ENCODE results near the gene RPL28. TPM values are rescaled to one million over a fixed set of nuclear protein-coding genes. Genes with fewer than 3 reads are reported as not detected.

Gene RPL28
- total and polyA plus RNA-seq, 10 of the 15 experiments (the other 5 are each of a cell fraction or from before 2014, with no cell fraction given) = 260 to 3,542 (median 891) TPM

- BruUV-seq (replicated peaks) = TSS peak; percentile 68
- SMC1A ChIA-PET (ENCODE audit: uncharacterized antibody, unreplicated experiment) = no interaction called here
- RAD21 ChIA-PET (ENCODE audit: unreplicated experiment) = no interaction called here
- intact Hi-C loops (cut with micrococcal nuclease; ENCODE audit: unreplicated experiment) = no loop called here
- TF ChIP-seq NKRF (conservative IDR thresholded peaks at IDR 0.05) (0 out of 2 replicates have a peak, but pooled peaks have one; percentile 5), POLR2AphosphoS2 (IDR thresholded peaks at IDR 0.05; ENCODE audit: low read depth, low read length) (no peak), ASH2L (IDR thresholded peaks at IDR 0.05; ENCODE audit: borderline replicate concordance, low read depth) (no peak)
- POLR2A ChIA-PET = interaction anchor here (0.5 to 1.8 kb wide), 4 partner anchors 41 to 134 kb away, joined by 3 to 5 read pairs (median 4); partner anchors contain the start of genes ISOC2, TMEM238 and ZNF628
- CTCF ChIA-PET = no interaction called here
- in situ Hi-C loops (cut with MboI) = no loop called here
- H3K27me3 ChIP-seq (replicated peaks in 1 of 2; ENCODE audit: control insufficient read depth in 2 of 2, insufficient read depth in 2 of 2, low read length in 1 of 2) = no peaks in the 10 kb centered on the region; a peak in 1 of 4 replicates
- H3K4me3 ChIP-seq = peak overlapping the region; percentile 85; the same call in 1 of the 2 replicates
- WGBS (ENCODE audit: insufficient coverage, insufficient replicate concordance, low lambda C conversion rate, missing lambda C conversion rate) = 94% methylated on average over 31 of the region's 50 CpGs
- no peak overlapping the region for H2AFZ ChIP-seq (ENCODE audit: control insufficient read depth, low read depth, low read length)
- no peaks in the 10 kb centered on the region for H4K20me1 ChIP-seq (ENCODE audit: control insufficient read depth, insufficient read depth)
- H3K4me1 ChIP-seq (ENCODE audit: control insufficient read depth, insufficient read depth, low read length) = peaks cover 10% of the 10 kb centered on the region
- H3K9me3 ChIP-seq (replicated peaks; ENCODE audit: control insufficient read depth, insufficient read depth, low read length) = no peaks in the 10 kb centered on the region
- peaks cover 7% of the 10 kb centered on the region for H3K79me2 ChIP-seq (ENCODE audit: control insufficient read depth, insufficient read depth, low read length)
- no peak overlapping the region for H3K27ac ChIP-seq (ENCODE audit: control insufficient read depth, insufficient read depth)
- peak overlapping the region; percentile 38; the same call in 1 of the 2 replicates for H3K9ac ChIP-seq (ENCODE audit: control insufficient read depth, insufficient read depth, low read length)
- H3K4me2 ChIP-seq (ENCODE audit: control insufficient read depth, insufficient read depth) = peak overlapping the region; percentile 70
- H3K36me3 ChIP-seq (ENCODE audit: control insufficient read depth in 2 of 2, insufficient read depth in 2 of 2, low read length in 1 of 2) = no peaks in the 10 kb centered on the region; a peak in 1 of 4 replicates
- DNase-seq (ENCODE audit: low read depth, low spot score) (no peak), FAIRE-seq (no peak), ATAC-seq (no peak)
Measured at GRCh38 chr19:55341595-55342531, 43.9 kb upstream of the RPL28 start.
